Adrenal gland (tissue), 5 donors: ENCODE measurements around the gene CHN2.

Experiments
- POLR2A ChIP-seq, 2 donors: fragments of 450-650 bp; IDR thresholded peaks; one replicate each; pipeline ENCODE4 v1.6.1; 2017; ENCODE audit warnings: antibody characterized with exemption in 2 of 2, mild to moderate bottlenecking in 2 of 2, moderate library complexity in 1 of 2
- TF ChIP-seq, protein P1 (sequence below), 6 experiments: fragments of 450-650 bp in 4 of 6; fragments of 200-600 bp in 2 of 6; sonication (generic) in 1 of 6; IDR thresholded peaks; 1 replicate in 5 of 6; 2 replicates in 1 of 6; pipeline versions ENCODE4 v1.5.1 to v1.8.0; 2016 to 2021; ENCODE audit warnings: antibody characterized with exemption in 6 of 6, mild to moderate bottlenecking in 2 of 6, moderate library complexity in 1 of 6
- donor health status: DM: no; HTN: no; CAD: no.

DNA sequence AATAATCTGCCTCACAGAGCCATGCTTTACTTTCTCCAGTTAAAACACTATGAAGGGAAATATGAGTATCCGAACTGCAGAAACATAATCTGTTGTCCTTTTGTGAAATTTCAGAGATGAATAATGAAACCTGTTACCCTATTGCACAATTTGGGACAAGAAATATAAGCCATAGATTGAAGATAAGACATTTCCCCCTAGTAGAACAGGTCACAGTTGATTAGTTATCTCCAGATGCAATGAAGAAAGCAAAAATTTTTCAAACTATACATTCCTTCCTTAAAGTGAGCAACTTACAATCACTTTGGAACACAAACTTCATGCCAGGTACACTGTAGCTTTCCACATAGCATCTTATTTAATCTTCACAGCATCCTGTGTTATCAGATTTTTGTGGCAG, 2.3 kb upstream of the CHN2 start:
- TF ChIP-seq POLR2A (IDR thresholded peaks at IDR 0.05), result no peak
- TF ChIP-seq, protein P1, sequence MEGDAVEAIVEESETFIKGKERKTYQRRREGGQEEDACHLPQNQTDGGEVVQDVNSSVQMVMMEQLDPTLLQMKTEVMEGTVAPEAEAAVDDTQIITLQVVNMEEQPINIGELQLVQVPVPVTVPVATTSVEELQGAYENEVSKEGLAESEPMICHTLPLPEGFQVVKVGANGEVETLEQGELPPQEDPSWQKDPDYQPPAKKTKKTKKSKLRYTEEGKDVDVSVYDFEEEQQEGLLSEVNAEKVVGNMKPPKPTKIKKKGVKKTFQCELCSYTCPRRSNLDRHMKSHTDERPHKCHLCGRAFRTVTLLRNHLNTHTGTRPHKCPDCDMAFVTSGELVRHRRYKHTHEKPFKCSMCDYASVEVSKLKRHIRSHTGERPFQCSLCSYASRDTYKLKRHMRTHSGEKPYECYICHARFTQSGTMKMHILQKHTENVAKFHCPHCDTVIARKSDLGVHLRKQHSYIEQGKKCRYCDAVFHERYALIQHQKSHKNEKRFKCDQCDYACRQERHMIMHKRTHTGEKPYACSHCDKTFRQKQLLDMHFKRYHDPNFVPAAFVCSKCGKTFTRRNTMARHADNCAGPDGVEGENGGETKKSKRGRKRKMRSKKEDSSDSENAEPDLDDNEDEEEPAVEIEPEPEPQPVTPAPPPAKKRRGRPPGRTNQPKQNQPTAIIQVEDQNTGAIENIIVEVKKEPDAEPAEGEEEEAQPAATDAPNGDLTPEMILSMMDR (IDR thresholded peaks at IDR 0.05), result no peak
